Stimulated activated CD8-positive, alpha-beta memory T cell treated with anti-CD3 and anti-CD28 coated beads, Interleukin-12 subunit alpha, Interleukin-12 subunit beta, amount 100 ng/mL, for 1 hour (primary cell): Measurements from ENCODE around the gene RSPH10B2.
"Not testable (repeated sequence)": the region's sequence is repeated elsewhere in the genome, so short reads cannot be mapped to it uniquely, and the experiment has no call there.

ENCODE experiments used
- DNase-seq: peaks from one replicate; pipeline ENCODE4 v3.0.0-alpha.2; 2020; ENCODE audit warnings: low read depth

The RSPH10B2 gene

GRCh38 chr7:6842278-6842921 is 88.5 kb downstream of the RSPH10B2 start:
- DNase-seq = not testable (repeated sequence)

GRCh38 chr7:6843092-6843491 is 89.2 kb downstream of the RSPH10B2 start:
- not testable (repeated sequence) for DNase-seq

DNA sequence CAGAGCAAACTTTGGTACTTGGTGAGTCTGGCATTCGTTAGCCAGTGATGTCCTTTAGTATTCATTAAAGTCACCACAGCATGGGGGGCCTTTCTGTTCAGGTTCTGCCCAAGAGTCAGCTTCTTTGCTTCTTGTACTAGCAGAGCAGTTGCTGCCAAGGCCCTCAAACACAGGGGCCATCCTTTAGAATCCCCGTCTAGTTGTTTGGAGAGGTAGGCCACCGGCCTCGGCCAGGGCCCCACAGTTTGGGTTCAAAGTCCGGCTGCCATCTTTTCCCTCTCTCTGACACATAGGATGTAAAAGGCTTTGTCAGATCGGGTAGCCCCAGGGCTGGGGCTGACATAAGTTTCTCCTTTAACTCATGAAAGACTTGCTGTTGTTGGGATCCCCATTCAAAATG is 89.8 kb downstream of the RSPH10B2 start:
- DNase-seq = not testable (repeated sequence)

- not testable (repeated sequence) for DNase-seq
Observed at GRCh38 chr7:6845971-6846449, 92.1 kb downstream of the RSPH10B2 start.

- DNase-seq = not testable (repeated sequence)
Observed at GRCh38 chr7:6847751-6848150, 93.8 kb downstream of the RSPH10B2 start.
